ENCODE measurements around the gene MBIP.
"Not testable (repeated sequence)": the region's sequence is repeated elsewhere in the genome, so short reads cannot be mapped to it uniquely, and the experiment has no call there.

Gene MBIP

GRCh38 chr14:36361210-36361853 is 40.9 kb upstream of the MBIP start:
- H3K4me1 Mint-ChIP-seq: no peaks in the 10 kb centered on the region
- no peak overlapping the region for H3K27ac Mint-ChIP-seq
- peaks cover 4% of the 10 kb centered on the region for H3K36me3 Mint-ChIP-seq (ENCODE audit: low read depth)
- H3K9me3 Mint-ChIP-seq: peaks cover 10% of the 10 kb centered on the region
- peaks cover 3% of the 10 kb centered on the region for H3K27me3 Mint-ChIP-seq (ENCODE audit: low read depth, poor library complexity)
- no peak for DNase-seq
- no peak overlapping the region for H3K4me3 Mint-ChIP-seq
- no peak for TF ChIP-seq CTCF (IDR thresholded peaks at IDR 0.05)

GRCh38 chr14:36356862-36357261 is 36.4 kb upstream of the MBIP start:
- H3K4me3 Mint-ChIP-seq: no peak overlapping the region
- H3K9me3 Mint-ChIP-seq: peaks cover 28% of the 10 kb centered on the region
- no peak for TF ChIP-seq CTCF (IDR thresholded peaks at IDR 0.05)
- no peaks in the 10 kb centered on the region for H3K4me1 Mint-ChIP-seq
- peaks cover 8% of the 10 kb centered on the region for H3K27me3 Mint-ChIP-seq (ENCODE audit: low read depth, poor library complexity)
- no peak overlapping the region for H3K27ac Mint-ChIP-seq
- H3K36me3 Mint-ChIP-seq (ENCODE audit: low read depth): peaks cover 5% of the 10 kb centered on the region
- no peak for DNase-seq

GRCh38 chr14:36346052-36346451 is 25.6 kb upstream of the MBIP start:
- Mint-ChIP-seq H3K9me3 (no peaks in the 10 kb centered on the region), H3K4me1 (no peaks in the 10 kb centered on the region), H3K27me3 (ENCODE audit: low read depth, poor library complexity) (peaks cover 16% of the 10 kb centered on the region), H3K36me3 (ENCODE audit: low read depth) (no peaks in the 10 kb centered on the region), H3K27ac (no peak overlapping the region), H3K4me3 (no peak overlapping the region)
- no peak for DNase-seq
- no peak for TF ChIP-seq CTCF (IDR thresholded peaks at IDR 0.05)

- no peak for DNase-seq
- H3K27ac Mint-ChIP-seq: no peak overlapping the region
- no peak for TF ChIP-seq CTCF (IDR thresholded peaks at IDR 0.05)
- H3K36me3 Mint-ChIP-seq (ENCODE audit: low read depth): no peaks in the 10 kb centered on the region
- no peaks in the 10 kb centered on the region for H3K4me1 Mint-ChIP-seq
- no peaks in the 10 kb centered on the region for H3K9me3 Mint-ChIP-seq
- peaks cover 16% of the 10 kb centered on the region for H3K27me3 Mint-ChIP-seq (ENCODE audit: low read depth, poor library complexity)
- no peak overlapping the region for H3K4me3 Mint-ChIP-seq
Measured at GRCh38 chr14:36344211-36344610, 23.8 kb upstream of the MBIP start.

GRCh38 chr14:36341811-36342210 is 21.4 kb upstream of the MBIP start:
- not testable (repeated sequence) for H3K9me3 Mint-ChIP-seq; DNase-seq; H3K4me3 Mint-ChIP-seq; H3K4me1 Mint-ChIP-seq; H3K36me3 Mint-ChIP-seq (ENCODE audit: low read depth); H3K27ac Mint-ChIP-seq
- H3K27me3 Mint-ChIP-seq (ENCODE audit: low read depth, poor library complexity): peaks cover 15% of the 10 kb centered on the region

GRCh38 chr14:36340276-36340890 is 19.9 kb upstream of the MBIP start:
- Mint-ChIP-seq H3K27me3 (ENCODE audit: low read depth, poor library complexity) (peaks cover 2% of the 10 kb centered on the region), H3K4me1 (no peaks in the 10 kb centered on the region), H3K9me3 (no peaks in the 10 kb centered on the region), H3K4me3 (no peak overlapping the region), H3K36me3 (ENCODE audit: low read depth) (no peaks in the 10 kb centered on the region), H3K27ac (no peak overlapping the region)
- no peak for TF ChIP-seq CTCF (IDR thresholded peaks at IDR 0.05)
- DNase-seq: no peak

Data from nephron progenitor cell (in vitro differentiated cells).